Activated CD8-positive, alpha-beta memory T cell treated with anti-CD3 and anti-CD28 coated beads, Interleukin-2, amount 50 U/mL, for 24 hours (primary cell): ENCODE results near the gene ASB5.

ENCODE experiments used
- DNase-seq: peaks from one replicate; pipeline ENCODE4 v3.0.0-alpha.2; 2020; ENCODE audit errors: extremely low read depth

The ASB5 gene

GRCh38 chr4:176277162-176277904 lies 8.3 kb upstream of the ASB5 start:
- DNase-seq, result no peak

GRCh38 chr4:176276710-176277109 lies 7.7 kb upstream of the ASB5 start:
- no peak for DNase-seq

- DNase-seq, result no peak
Observed at GRCh38 chr4:176274441-176274840, 5.4 kb upstream of the ASB5 start.

GRCh38 chr4:176273736-176274135 lies 4.7 kb upstream of the ASB5 start:
- no peak for DNase-seq

GRCh38 chr4:176272799-176273198 lies 3.8 kb upstream of the ASB5 start:
- no peak for DNase-seq

- no peak for DNase-seq
Observed at GRCh38 chr4:176271749-176272148, 2.7 kb upstream of the ASB5 start.

- no peak for DNase-seq
Observed at GRCh38 chr4:176270669-176271068, 1.6 kb upstream of the ASB5 start.

- no peak for DNase-seq
Observed at GRCh38 chr4:176266026-176266425, 3.0 kb downstream of the ASB5 start.

- no peak for DNase-seq
Observed at GRCh38 chr4:176262243-176262642, 6.8 kb downstream of the ASB5 start.

- no peak for DNase-seq
Observed at GRCh38 chr4:176261481-176261880, 7.5 kb downstream of the ASB5 start.

- no peak for DNase-seq
Observed at GRCh38 chr4:176261018-176261417, 8.0 kb downstream of the ASB5 start.

GRCh38 chr4:176259330-176260090 lies 9.5 kb downstream of the ASB5 start:
- DNase-seq, result no peak

- no peak for DNase-seq
Observed at GRCh38 chr4:176258135-176258534, 10.9 kb downstream of the ASB5 start.

GRCh38 chr4:176256921-176257320 lies 12.1 kb downstream of the ASB5 start:
- DNase-seq, result no peak

- DNase-seq, result no peak
Observed at GRCh38 chr4:176242764-176243347, 26.2 kb downstream of the ASB5 start.

- DNase-seq, result no peak
Observed at GRCh38 chr4:176241703-176242102, 27.3 kb downstream of the ASB5 start.

GRCh38 chr4:176238826-176239225 lies 30.2 kb downstream of the ASB5 start:
- DNase-seq, result no peak

GRCh38 chr4:176238157-176238610 lies 30.8 kb downstream of the ASB5 start:
- no peak for DNase-seq

GRCh38 chr4:176236946-176237345 lies 32.1 kb downstream of the ASB5 start:
- no peak for DNase-seq

GRCh38 chr4:176230836-176231235 lies 38.2 kb downstream of the ASB5 start:
- DNase-seq, result no peak

- DNase-seq, result no peak
Observed at GRCh38 chr4:176229645-176230044, 39.4 kb downstream of the ASB5 start.

GRCh38 chr4:176226736-176227135 lies 42.3 kb downstream of the ASB5 start:
- no peak for DNase-seq

GRCh38 chr4:176223561-176223960 lies 45.5 kb downstream of the ASB5 start:
- no peak for DNase-seq
